Lower leg skin (tissue), 4 donors: ENCODE results near the gene NRG3. TPM values are rescaled to one million over a fixed set of nuclear protein-coding genes. Genes with fewer than 3 reads are reported as not detected.

Experiments
- DNase-seq, 2 donors: peaks; one replicate each; pipeline ENCODE4 v3.0.0-alpha.2; 2019; ENCODE audit warnings: low spot score in 2 of 2
- H3K4me3 ChIP-seq: fragments of 200-600 bp; sonication (generic); 2 replicates; pipeline ENCODE4 v1.5.1; 2017; ENCODE audit warnings: mild to moderate bottlenecking, low read depth; ENCODE audit not compliant: poor library complexity, severe bottlenecking
- CTCF ChIP-seq, 3 donors: fragments of 450-650 bp; IDR thresholded peaks; one replicate each; pipeline ENCODE4 v1.5.1; 2016; ENCODE audit warnings: antibody characterized with exemption in 3 of 3, mild to moderate bottlenecking in 3 of 3, moderate library complexity in 2 of 3
- POLR2A ChIP-seq, 2 donors: fragments of 450-650 bp; IDR thresholded peaks; one replicate each; pipeline ENCODE4 v1.6.1; 2016 to 2017; ENCODE audit warnings: antibody characterized with exemption in 2 of 2, mild to moderate bottlenecking in 1 of 2, moderate library complexity in 1 of 2
- WGBS, 2 donors: methylation state at CpG; one replicate each; pipeline ENCODE4 v1.1.5; 2018; 5-methylcytosine and 5-hydroxymethylcytosine counted together
- intact Hi-C: fragments of 100-400 bp; cut with DNase I; formaldehyde crosslinking; loops from one replicate; pipeline ENCODE4 v1.15.0; 2023; ENCODE audit warnings: low total_unique reads
- total RNA-seq, 4 donors: library from RNA; depleted of rRNA; stranded (reverse); fragments of >200 nt; gene quantifications; one replicate each; pipeline ENCODE4 v1.1.0, GENCODE V29; 2016

The NRG3 gene
- total RNA-seq, 4 donors from 2014 or later = 0.15 to 2.5 (median 0.50) TPM

GRCh38 chr10:81886939-81887338 is 11.9 kb downstream of the NRG3 start:
- H3K4me3 ChIP-seq = no peak overlapping the region
- intact Hi-C loops = no loop called here
- no peak for DNase-seq
- no peak for TF ChIP-seq CTCF (IDR thresholded peaks at IDR 0.05)

- intact Hi-C loops = no loop called here
- WGBS, 2 donors = 78% methylated on average over 7 of the region's 7 CpGs
- TF ChIP-seq CTCF (IDR thresholded peaks at IDR 0.05) (no peak), POLR2A (IDR thresholded peaks at IDR 0.05) (no peak)
These were observed 14.3 kb downstream of the NRG3 start for GRCh38 chr10:81889181-81889769.

GRCh38 chr10:81894616-81895015 is 19.6 kb downstream of the NRG3 start:
- DNase-seq = no peak
- intact Hi-C loops = no loop called here
- WGBS, 2 donors = 79 to 80% methylated on average over 8 of the region's 8 CpGs
- H3K4me3 ChIP-seq = no peak overlapping the region
- no peak for TF ChIP-seq CTCF (IDR thresholded peaks at IDR 0.05)
- TF ChIP-seq POLR2A (IDR thresholded peaks at IDR 0.05) = no peak

More at GRCh38 chr10:81889181-81889769, 14.3 kb downstream of the NRG3 start:
- DNase-seq = no peak
- no peak overlapping the region for H3K4me3 ChIP-seq

GRCh38 chr10:81898518-81898917 is 23.5 kb downstream of the NRG3 start:
- intact Hi-C loops = no loop called here
- no peak for DNase-seq
- WGBS, 2 donors = 32 to 33% methylated on average over 1 of the region's 1 CpG
- TF ChIP-seq CTCF (IDR thresholded peaks at IDR 0.05) (no peak), POLR2A (IDR thresholded peaks at IDR 0.05) (no peak)
- H3K4me3 ChIP-seq = no peak overlapping the region

GRCh38 chr10:81900989-81901388 is 26.0 kb downstream of the NRG3 start:
- H3K4me3 ChIP-seq = no peak overlapping the region
- no peak for DNase-seq
- intact Hi-C loops = no loop called here
- TF ChIP-seq POLR2A (IDR thresholded peaks at IDR 0.05) (no peak), CTCF (IDR thresholded peaks at IDR 0.05) (no peak)
- 97 to 98% methylated on average over 2 of the region's 2 CpGs for WGBS, 2 donors

- intact Hi-C loops = no loop called here
These were observed 28.5 kb downstream of the NRG3 start for GRCh38 chr10:81903472-81903871.

More at GRCh38 chr10:81903472-81903871, 28.5 kb downstream of the NRG3 start:
- DNase-seq = no peak
- no peak for TF ChIP-seq POLR2A (IDR thresholded peaks at IDR 0.05)
- no peak for TF ChIP-seq CTCF (IDR thresholded peaks at IDR 0.05)
- no peak overlapping the region for H3K4me3 ChIP-seq
- 73 to 83% methylated on average over 4 of the region's 4 CpGs for WGBS, 2 donors
